Thyroid gland (tissue), 4 donors: Measurements from ENCODE around the gene EPHB3.

ENCODE experiments used
- CTCF ChIP-seq, 6 experiments: fragments of 200-600 bp in 3 of 6; fragments of 450-650 bp in 3 of 6; sonication (generic) in 3 of 6; IDR thresholded peaks; one replicate each; pipeline ENCODE4 v1.5.1; 2016 to 2019; ENCODE audit warnings: antibody characterized with exemption in 6 of 6, mild to moderate bottlenecking in 2 of 6, inconsistent platforms in 1 of 6, moderate library complexity in 1 of 6
- POLR2A ChIP-seq, 2 donors: fragments of 450-650 bp; IDR thresholded peaks; one replicate each; pipeline ENCODE4 v1.6.1; 2017; ENCODE audit warnings: antibody characterized with exemption in 2 of 2, mild to moderate bottlenecking in 2 of 2, moderate library complexity in 1 of 2

GRCh38 chr3:184575701-184576100, 14.1 kb downstream of the EPHB3 start:
- no peak for TF ChIP-seq POLR2A (IDR thresholded peaks at IDR 0.05)
- no peak for TF ChIP-seq CTCF (IDR thresholded peaks at IDR 0.05)
